ENCODE results near the gene GFRAL.

Gene GFRAL

DNA sequence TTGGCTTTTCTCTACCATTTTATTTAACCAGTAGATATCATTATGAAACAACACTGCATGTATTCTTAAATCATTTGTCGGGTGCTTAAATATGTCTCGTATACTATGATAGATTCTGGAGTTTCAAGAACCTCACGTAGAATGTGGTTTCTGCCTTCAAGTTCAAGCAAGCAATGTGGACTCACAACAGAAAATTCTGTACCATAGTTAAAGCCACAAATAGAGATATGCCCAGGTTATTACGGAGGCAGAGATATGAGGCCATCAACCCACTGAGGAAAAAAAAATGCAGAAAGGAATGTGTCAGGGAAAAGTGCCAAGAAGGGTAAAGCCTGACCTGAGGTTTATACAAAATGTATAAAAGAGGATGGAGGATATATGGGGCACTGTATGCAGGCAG lies 109.9 kb downstream of the GFRAL start:
- no peak for DNase-seq

DNA sequence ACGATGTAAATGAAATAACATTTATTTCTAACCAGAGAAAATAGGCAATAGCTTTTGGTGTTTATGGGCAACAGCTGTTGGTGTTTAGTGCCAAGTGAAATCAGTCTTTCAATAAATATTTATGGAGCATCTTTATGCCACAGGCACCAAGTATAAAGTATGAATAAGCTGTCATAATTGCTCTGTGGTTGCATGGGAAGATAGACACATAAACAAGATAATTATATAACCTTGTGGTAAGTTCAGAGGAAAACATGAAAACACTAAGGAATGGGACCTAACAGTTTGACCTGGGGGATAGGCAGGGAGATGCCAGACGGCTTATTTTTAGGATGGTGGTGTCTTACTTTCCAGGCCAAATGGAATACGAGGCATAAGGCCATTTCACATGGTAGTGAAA lies 110.9 kb downstream of the GFRAL start:
- DNase-seq: no peak

DNA sequence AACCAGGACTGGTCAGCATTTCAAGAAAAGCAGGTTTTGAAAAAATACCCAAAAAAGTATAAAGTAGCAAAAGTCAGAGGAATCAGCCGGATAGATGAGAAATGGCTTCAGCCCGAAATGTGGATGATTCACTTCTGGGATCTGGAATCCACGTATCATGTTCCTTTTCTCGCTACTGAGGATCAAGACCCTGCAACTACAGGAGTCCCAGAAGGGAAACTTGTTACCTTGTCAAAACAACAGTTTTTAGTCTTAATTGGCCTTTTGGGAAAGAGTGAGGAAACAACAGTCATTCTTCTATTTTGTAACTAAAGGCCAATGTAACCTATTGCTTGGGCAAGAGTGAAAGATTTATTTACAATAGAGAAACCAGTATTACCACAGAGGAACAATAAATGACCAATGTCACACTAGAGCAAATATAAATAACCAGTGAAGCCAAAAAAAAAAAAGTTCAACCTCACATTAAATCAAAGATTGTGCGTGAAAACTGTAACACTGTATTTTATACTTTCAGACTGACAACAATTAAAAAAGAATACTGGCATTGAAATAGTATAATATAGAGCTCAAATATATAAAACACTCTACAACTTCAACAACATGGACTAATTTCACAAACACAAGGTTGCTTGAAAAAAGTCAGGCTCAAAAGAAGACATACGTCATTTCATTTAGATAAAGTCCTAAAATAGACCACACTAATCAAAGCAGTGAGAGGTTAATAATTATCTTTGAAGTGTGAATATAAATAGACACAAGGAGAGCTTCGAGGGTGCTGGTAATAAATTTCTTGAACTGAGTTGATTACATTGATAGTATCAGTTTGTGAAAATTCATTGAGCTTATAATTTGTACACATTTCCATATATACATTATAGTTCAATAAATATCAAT lies 116.2 kb downstream of the GFRAL start:
- no peak for DNase-seq

DNA sequence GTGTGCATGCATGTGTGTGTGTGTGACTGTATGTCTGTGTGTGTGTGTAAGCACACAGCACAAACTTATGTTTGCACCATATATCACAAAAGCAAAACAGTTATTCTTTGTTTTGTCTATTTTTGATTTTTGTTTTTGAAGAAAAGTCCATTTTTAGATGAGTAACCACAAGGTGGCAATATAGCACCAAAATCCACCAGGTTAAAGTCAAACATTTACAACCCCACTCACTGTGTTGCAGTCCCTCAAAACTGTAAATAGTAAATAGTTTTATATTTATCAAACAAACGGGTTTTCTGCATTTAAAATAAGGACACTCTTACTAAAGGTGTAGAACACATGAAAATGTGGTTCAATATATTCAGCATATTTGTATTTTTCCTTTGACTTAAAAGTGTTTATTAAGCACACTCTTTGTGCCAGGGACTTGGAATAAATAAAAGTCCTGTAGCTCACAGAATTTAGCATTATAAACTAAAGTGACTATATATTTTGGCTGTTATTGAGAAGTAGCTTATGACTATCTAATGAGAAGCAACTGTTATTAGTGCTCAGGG lies 118.5 kb downstream of the GFRAL start:
- no peak for DNase-seq

DNA sequence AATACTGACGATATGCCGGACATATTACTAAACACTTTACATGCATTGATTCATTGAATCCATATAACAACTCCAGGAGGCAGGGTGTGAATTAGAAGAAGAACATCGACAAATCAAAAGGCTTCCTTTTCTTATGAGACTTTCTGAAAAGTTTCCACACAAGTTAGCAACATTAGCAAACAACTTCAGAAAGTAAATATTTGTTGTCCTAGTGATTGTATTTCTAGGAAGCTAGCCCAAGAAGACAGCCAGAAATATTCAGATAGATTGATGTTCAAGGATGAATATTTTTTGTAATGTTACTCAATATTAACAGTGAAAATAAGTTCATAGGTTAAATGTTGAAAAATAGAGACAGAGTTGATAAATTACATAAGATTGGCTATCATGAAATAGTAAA lies 120.6 kb downstream of the GFRAL start:
- no peak for DNase-seq

DNA sequence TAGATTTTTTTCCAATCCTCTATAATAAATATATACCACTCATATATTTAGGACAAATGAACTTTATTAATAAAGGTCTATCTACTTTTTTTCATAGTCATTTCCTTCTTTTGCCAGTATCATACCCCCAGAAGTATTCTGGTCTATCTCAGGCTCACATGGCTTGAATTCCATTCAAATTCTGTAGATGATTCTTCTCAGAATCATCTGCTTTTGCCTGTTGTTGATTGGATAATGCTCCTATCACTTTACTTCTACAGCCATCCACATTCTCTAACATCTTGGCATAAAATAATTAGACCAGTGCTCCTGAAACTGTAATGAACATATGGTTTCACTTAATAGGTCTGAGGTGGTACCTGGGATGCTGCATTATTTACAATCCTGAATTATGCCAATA lies 121.2 kb downstream of the GFRAL start:
- no peak for DNase-seq

DNA sequence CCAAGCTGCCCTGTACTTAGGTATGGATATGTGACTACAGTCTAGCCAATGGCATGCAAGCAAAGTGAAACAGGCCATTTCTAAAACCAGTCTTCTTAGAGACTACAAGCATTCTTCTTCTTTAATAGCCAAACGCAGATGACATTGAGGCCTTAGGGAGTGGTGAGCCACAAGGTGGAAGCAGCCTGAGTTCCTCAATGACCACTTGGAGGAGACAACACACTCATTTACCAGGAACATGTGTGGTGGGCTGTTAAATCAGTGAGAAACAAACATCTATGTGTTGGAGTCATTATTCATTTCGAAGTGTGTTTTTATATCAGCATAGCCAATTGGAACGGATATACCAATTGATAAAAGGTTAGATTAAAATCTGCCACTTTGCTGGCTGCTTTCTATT lies 122.0 kb downstream of the GFRAL start:
- DNase-seq: no peak

DNA sequence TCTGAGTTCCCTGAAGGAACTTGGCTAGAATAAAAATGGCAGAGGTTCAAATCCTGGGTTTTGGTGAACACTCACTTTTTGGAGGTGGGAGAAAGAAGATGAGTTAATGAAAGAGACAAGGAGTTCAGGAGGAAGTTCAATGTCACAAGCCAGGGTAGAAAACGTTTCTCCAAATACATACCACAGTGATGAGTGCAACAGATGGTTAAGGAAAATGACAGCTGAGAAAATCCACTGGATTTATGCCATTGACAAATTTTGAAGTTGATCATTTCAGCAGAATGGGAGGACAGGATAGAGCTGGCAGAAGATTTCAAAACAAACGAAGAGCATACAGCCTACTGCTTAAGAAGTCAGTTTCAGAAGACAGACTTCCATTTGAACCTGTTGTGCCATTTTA lies 122.7 kb downstream of the GFRAL start:
- no peak for DNase-seq
